ENCODE measurements around the gene GOLGA6C. TPM values are rescaled to one million over a fixed set of nuclear protein-coding genes. Genes with fewer than 3 reads are reported as not detected.
"Not testable (repeated sequence)": the region's sequence is repeated elsewhere in the genome, so short reads cannot be mapped to it uniquely, and the experiment has no call there.

Gene GOLGA6C
- total and polyA plus RNA-seq, 5 experiments from 2014 or later, result not detected

GRCh38 chr15:75248991-75249390, 9.1 kb upstream of the GOLGA6C start:
- H3K27me3 Mint-ChIP-seq, result peaks cover 5 to 17% (median 7%) of the 10 kb centered on the region in 5 donors
- DNase-seq, POLR2A ChIA-PET, H3K36me3 Mint-ChIP-seq, ATAC-seq, H3K4me3 Mint-ChIP-seq, H3K4me1 Mint-ChIP-seq, H3K9me3 Mint-ChIP-seq, H3K27ac Mint-ChIP-seq: not testable (repeated sequence)

GRCh38 chr15:75249726-75250125, 8.4 kb upstream of the GOLGA6C start:
- Mint-ChIP-seq H3K4me3 (no peak overlapping the region), H3K36me3 (no peaks in the 10 kb centered on the region), H3K9me3 (no peaks in the 10 kb centered on the region), H3K4me1 (no peaks in the 10 kb centered on the region), H3K27ac (no peak overlapping the region), H3K27me3 (peaks cover 5 to 17% (median 7%) of the 10 kb centered on the region in 5 donors)
- ATAC-seq (no peak), DNase-seq (no peak)
- POLR2A ChIA-PET, result no interaction called here

- not testable (repeated sequence) for H3K27ac Mint-ChIP-seq, DNase-seq, ATAC-seq, H3K9me3 Mint-ChIP-seq, H3K36me3 Mint-ChIP-seq, H3K4me3 Mint-ChIP-seq, H3K4me1 Mint-ChIP-seq
- POLR2A ChIA-PET, result interaction anchor here (0.7 kb wide), 1 partner anchor 238 kb away, joined by 8 read pairs; no protein-coding TSS in a partner anchor
- peaks cover 5 to 14% (median 7%) of the 10 kb centered on the region in 5 donors for H3K27me3 Mint-ChIP-seq
Observed at GRCh38 chr15:75251343-75251742, 6.8 kb upstream of the GOLGA6C start.

DNA sequence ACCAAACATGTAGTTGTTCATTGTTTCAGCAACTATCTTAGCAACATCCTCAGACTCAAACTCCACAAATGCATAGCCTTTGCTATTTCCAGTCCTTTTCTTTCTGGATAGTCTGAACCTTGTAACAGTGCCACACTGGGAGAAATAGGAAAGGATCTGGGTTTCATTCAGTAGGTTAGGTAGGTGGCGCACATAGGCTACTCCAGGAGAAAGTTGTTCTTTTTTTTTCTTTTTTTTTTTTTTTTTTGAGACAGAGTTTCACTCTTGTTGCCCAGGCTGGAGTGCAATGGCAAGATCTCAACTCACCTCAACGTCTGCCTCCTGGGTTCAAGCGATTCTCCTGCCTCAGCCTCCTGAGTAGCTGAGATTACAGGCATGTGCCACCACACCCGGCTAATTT, 5.8 kb upstream of the GOLGA6C start:
- H3K9me3 Mint-ChIP-seq, DNase-seq, ATAC-seq, H3K36me3 Mint-ChIP-seq, H3K4me3 Mint-ChIP-seq, POLR2A ChIA-PET, H3K27ac Mint-ChIP-seq, H3K4me1 Mint-ChIP-seq: not testable (repeated sequence)
- peaks cover 5 to 14% (median 7%) of the 10 kb centered on the region in 5 donors for H3K27me3 Mint-ChIP-seq

DNA sequence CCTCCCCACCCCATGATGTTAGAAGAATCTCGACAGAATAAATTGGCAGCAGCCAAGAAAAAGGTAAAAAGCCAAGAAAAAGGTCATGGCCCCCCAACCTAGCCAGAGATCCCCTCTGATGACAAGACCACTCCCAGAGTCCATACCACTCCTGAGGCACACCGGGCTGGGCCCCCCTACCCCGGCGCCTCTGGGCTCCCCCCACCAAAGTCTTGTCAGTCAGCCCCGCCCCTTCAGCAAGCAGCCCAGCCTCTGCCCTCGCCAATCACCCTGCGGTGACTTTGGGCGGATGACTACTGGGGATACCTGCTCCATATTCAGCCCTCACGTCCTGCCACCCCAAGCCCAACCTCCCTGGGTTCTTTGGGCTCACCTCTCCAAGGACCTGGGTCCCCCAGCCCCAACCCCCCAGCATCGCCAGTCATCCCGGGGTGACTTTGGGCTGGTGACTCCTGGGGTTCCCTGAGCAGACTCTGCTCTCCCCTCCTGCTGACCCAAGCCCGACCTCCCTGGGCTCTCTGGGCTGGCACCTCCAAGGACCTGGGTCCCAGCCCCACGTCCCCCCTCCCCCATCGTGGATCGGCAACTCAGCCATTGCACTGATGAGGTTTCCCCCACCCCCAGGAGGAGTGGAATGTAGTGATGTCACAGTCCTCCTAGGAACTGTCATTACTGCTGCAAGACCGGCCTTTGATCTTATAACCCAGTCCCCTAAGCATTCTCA, 648 bp downstream of the GOLGA6C start:
- H3K27ac Mint-ChIP-seq, H3K27me3 Mint-ChIP-seq, POLR2A ChIA-PET, DNase-seq, H3K4me3 Mint-ChIP-seq, H3K36me3 Mint-ChIP-seq, ATAC-seq, H3K4me1 Mint-ChIP-seq, H3K9me3 Mint-ChIP-seq: not testable (repeated sequence)

- DNase-seq, ATAC-seq, H3K4me1 Mint-ChIP-seq, H3K27ac Mint-ChIP-seq, H3K4me3 Mint-ChIP-seq, H3K36me3 Mint-ChIP-seq, POLR2A ChIA-PET, H3K9me3 Mint-ChIP-seq, H3K27me3 Mint-ChIP-seq: not testable (repeated sequence)
Observed at GRCh38 chr15:75259873-75260272, 1.7 kb downstream of the GOLGA6C start.

- ATAC-seq, POLR2A ChIA-PET: not testable (repeated sequence)
Observed at GRCh38 chr15:75273751-75274359, 15.7 kb downstream of the GOLGA6C start.

GRCh38 chr15:75274509-75275107, 16.5 kb downstream of the GOLGA6C start:
- H3K9me3 Mint-ChIP-seq, H3K36me3 Mint-ChIP-seq, H3K27ac Mint-ChIP-seq, H3K4me3 Mint-ChIP-seq, H3K4me1 Mint-ChIP-seq, POLR2A ChIA-PET: not testable (repeated sequence)
- peaks cover 0 to 10% (median 2%) of the 10 kb centered on the region in 5 donors for H3K27me3 Mint-ChIP-seq
- DNase-seq (peak; percentile 16 to 80 (median 45)), ATAC-seq (peak; percentile 67 to 74)

More at GRCh38 chr15:75273751-75274359, 15.7 kb downstream of the GOLGA6C start:
- H3K36me3 Mint-ChIP-seq, H3K4me1 Mint-ChIP-seq, H3K9me3 Mint-ChIP-seq, H3K4me3 Mint-ChIP-seq, DNase-seq, H3K27ac Mint-ChIP-seq: not testable (repeated sequence)
- peaks cover 0 to 10% (median 2%) of the 10 kb centered on the region in 5 donors for H3K27me3 Mint-ChIP-seq

DNA sequence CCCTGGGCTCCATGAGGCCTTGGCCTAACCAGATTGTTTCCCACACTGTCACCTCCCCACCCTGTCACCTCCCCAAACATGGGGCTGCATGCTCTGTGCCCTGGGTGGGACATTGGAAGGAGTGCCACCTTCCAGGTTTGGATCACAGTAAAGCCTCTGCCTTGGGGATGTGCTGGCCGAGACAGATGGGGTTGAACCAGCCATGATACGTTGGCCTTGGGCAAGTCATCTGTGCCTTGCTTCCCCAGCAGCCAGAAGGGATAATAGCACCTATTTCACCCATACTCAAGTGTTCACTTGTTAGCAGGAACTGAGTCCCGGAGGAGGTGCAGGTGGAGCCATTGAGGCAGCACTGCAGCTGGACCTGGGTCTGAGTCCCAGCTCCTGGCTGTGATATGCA, 17.5 kb downstream of the GOLGA6C start:
- peak in 2 of 10 donors; percentile 19 to 50 for DNase-seq
- H3K36me3 Mint-ChIP-seq, H3K4me1 Mint-ChIP-seq, ATAC-seq, H3K27ac Mint-ChIP-seq, POLR2A ChIA-PET, H3K9me3 Mint-ChIP-seq, H3K4me3 Mint-ChIP-seq: not testable (repeated sequence)
- peaks cover 0 to 10% (median 2%) of the 10 kb centered on the region in 5 donors for H3K27me3 Mint-ChIP-seq

DNA sequence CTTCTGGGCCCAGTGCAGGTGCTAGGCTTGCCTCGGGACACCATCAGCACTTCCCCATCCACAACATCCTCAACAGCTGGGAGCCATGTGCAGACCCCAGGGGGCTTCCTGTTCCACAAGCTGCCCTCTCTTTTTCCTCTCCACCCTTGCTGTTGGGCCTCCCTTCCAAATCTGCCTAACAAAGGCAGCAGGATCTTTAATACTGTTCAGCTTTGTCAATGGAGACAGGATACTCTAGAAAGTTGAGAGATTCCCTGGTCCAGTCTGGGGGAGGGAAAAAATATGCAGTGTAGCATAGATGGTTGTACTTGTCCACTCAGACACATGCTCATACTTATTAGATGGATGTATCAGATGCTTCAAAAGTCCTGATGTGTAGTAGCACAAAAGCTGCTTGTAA, 20.4 kb downstream of the GOLGA6C start:
- POLR2A ChIA-PET, H3K9me3 Mint-ChIP-seq, ATAC-seq, H3K36me3 Mint-ChIP-seq, H3K4me1 Mint-ChIP-seq, H3K4me3 Mint-ChIP-seq, H3K27ac Mint-ChIP-seq: not testable (repeated sequence)
- peak in 1 of 10 donors; percentile 12 for DNase-seq
- H3K27me3 Mint-ChIP-seq, result peaks cover 0 to 10% (median 2%) of the 10 kb centered on the region in 5 donors

- DNase-seq, ATAC-seq, H3K27ac Mint-ChIP-seq, H3K27me3 Mint-ChIP-seq, H3K4me3 Mint-ChIP-seq, POLR2A ChIA-PET, H3K9me3 Mint-ChIP-seq, H3K36me3 Mint-ChIP-seq, H3K4me1 Mint-ChIP-seq: not testable (repeated sequence)
Observed at GRCh38 chr15:75282572-75282971, 24.4 kb downstream of the GOLGA6C start, which contains the start of gene GOLGA6D. TSS of gene GOLGA6D (plus strand) at chr15:75282835. CDS start at chr15:75282876, 41 bp downstream.

DNA sequence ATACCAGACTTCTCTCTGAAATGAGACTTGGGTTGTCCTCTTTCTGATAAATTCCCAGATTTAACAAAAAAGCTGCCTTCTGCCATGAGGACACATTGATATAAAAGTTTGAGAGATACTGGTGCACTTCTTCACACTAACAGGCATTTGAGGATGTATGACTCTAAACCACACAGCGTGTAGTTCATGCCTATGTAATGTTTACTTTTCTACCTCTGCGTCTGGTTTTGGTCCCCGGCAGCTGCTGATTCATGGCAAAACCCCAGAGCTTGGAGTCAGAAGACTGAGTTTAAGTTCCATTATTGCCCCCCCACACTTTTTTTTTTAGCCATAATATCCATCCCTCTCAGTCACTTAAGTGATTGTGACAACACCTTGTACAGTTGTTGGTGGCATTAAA, 26.0 kb downstream of the GOLGA6C start:
- H3K27ac Mint-ChIP-seq, POLR2A ChIA-PET, H3K4me3 Mint-ChIP-seq, DNase-seq, H3K27me3 Mint-ChIP-seq, H3K9me3 Mint-ChIP-seq, ATAC-seq, H3K4me1 Mint-ChIP-seq, H3K36me3 Mint-ChIP-seq: not testable (repeated sequence)

DNA sequence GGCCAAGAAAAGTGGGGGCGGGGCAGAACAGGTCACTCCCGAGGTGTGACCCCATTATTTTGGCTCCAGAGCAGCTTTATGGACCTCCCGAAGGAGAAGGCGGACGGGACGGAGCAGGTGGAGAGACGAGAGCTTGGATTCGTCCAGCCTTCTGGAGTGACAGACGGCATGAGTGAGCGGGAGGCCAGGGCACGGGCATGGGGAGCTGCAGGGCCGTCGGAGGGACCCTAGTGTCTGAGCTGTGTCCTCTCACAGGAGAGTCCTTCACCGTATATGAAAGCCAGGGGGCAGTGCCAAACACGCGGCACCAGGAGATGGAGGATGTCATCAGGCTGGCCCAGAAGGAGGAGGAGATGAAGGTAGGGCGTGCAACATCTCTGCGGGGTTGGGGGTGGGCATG, 35.5 kb downstream of the GOLGA6C start:
- H3K27ac Mint-ChIP-seq, H3K4me3 Mint-ChIP-seq, H3K4me1 Mint-ChIP-seq, DNase-seq, ATAC-seq, POLR2A ChIA-PET, H3K36me3 Mint-ChIP-seq, H3K9me3 Mint-ChIP-seq, H3K27me3 Mint-ChIP-seq: not testable (repeated sequence)

All from naive thymus-derived CD8-positive, alpha-beta T cell (primary cell).